Astrocyte (in vitro differentiated cells and primary cell): ENCODE results near the gene PLA2G4F. TPM values are rescaled to one million over a fixed set of nuclear protein-coding genes. Genes with fewer than 3 reads are reported as not detected.

Experiments
- DNase-seq: peaks from one replicate; pipeline ENCODE4 v3.0.0-alpha.2; 2010; ENCODE audit warnings: low read depth
- FAIRE-seq: peaks from 2 replicates; lab custom pipeline; 2011; peaks lifted over from hg19 to GRCh38; lab: Jason Lieb, UNC
- H2AFZ ChIP-seq: 2 replicates; pipeline ENCODE4 v1.6.0; 2012; ENCODE audit warnings: low read depth, low read length, inconsistent platforms
- H3K27ac ChIP-seq: 2 replicates; pipeline ENCODE4 v1.5.1; 2011; ENCODE audit warnings: low read depth, low read length, inconsistent platforms
- H3K27me3 ChIP-seq: 2 replicates; pipeline ENCODE4 v1.6.0; 2011; ENCODE audit warnings: low read length, inconsistent platforms; ENCODE audit not compliant: insufficient read depth
- H3K36me3 ChIP-seq: 2 replicates; pipeline ENCODE4 v1.5.1; 2011; ENCODE audit warnings: low read length, inconsistent platforms; ENCODE audit not compliant: insufficient read depth
- H3K4me1 ChIP-seq: 2 replicates; pipeline ENCODE4 v1.5.1; 2011; ENCODE audit warnings: low read length, inconsistent platforms; ENCODE audit not compliant: insufficient read depth
- H3K4me2 ChIP-seq: 2 replicates; pipeline ENCODE4 v1.6.0; 2012; ENCODE audit warnings: low read length, inconsistent platforms
- H3K4me3 ChIP-seq: 2 replicates; pipeline ENCODE4 v1.5.1; 2011; ENCODE audit warnings: low read depth, mild to moderate bottlenecking, low read length, inconsistent platforms; ENCODE audit not compliant: insufficient read depth
- H3K79me2 ChIP-seq: 2 replicates; pipeline ENCODE4 v1.6.0; 2012; ENCODE audit warnings: mild to moderate bottlenecking, low read length, inconsistent platforms; ENCODE audit not compliant: insufficient read depth
- H3K9ac ChIP-seq: 2 replicates; pipeline ENCODE4 v1.6.0; 2012; ENCODE audit warnings: mild to moderate bottlenecking, low read length, inconsistent platforms
- H3K9me3 ChIP-seq: 2 replicates; pipeline ENCODE4 v1.5.1; 2012; ENCODE audit warnings: low read depth, mild to moderate bottlenecking, low read length, inconsistent platforms; ENCODE audit not compliant: insufficient read depth
- H4K20me1 ChIP-seq: 2 replicates; pipeline ENCODE4 v1.6.0; 2012; ENCODE audit warnings: low read length, inconsistent platforms; ENCODE audit not compliant: insufficient read depth
- H3K27ac Mint-ChIP-seq: one replicate; pipeline ENCODE4 v1.8.0; 2021; ENCODE audit warnings: mild to moderate bottlenecking, mixed read lengths; ENCODE audit not compliant: unreplicated experiment
- H3K27me3 Mint-ChIP-seq: one replicate; pipeline ENCODE4 v1.8.0; 2021; ENCODE audit warnings: low read depth, mixed read lengths; ENCODE audit not compliant: unreplicated experiment
- H3K36me3 Mint-ChIP-seq: one replicate; pipeline ENCODE4 v1.8.0; 2021; ENCODE audit warnings: low read depth, mixed read lengths; ENCODE audit not compliant: unreplicated experiment
- H3K4me1 Mint-ChIP-seq: one replicate; pipeline ENCODE4 v1.8.0; 2021; ENCODE audit warnings: low read depth, mixed read lengths; ENCODE audit not compliant: unreplicated experiment
- H3K4me3 Mint-ChIP-seq: one replicate; pipeline ENCODE4 v1.8.0; 2021; ENCODE audit warnings: mild to moderate bottlenecking, moderate library complexity, mixed read lengths; ENCODE audit not compliant: unreplicated experiment
- H3K9me3 Mint-ChIP-seq: one replicate; pipeline ENCODE4 v1.8.0; 2021; ENCODE audit warnings: mild to moderate bottlenecking, mixed read lengths; ENCODE audit not compliant: unreplicated experiment
- EZH2 ChIP-seq: IDR thresholded peaks from 2 replicates; pipeline ENCODE4 v1.6.1; 2012; ENCODE audit warnings: mild to moderate bottlenecking, low read length, inconsistent platforms; ENCODE audit not compliant: insufficient read depth
- total RNA-seq: library from RNA; stranded (reverse); gene quantifications from 2 replicates; pipeline ENCODE4 v1.2.1, GENCODE V29; 2021
- TF ChIP-seq, protein P1 (sequence below): IDR thresholded peaks from 2 replicates; pipeline ENCODE4 v1.5.1; 2011; ENCODE audit warnings: low read depth, mild to moderate bottlenecking, inconsistent platforms, low read length, moderate library complexity; ENCODE audit not compliant: insufficient read depth

PLA2G4F gene
- total RNA-seq, 1 donor from 2014 or later = 0.30 TPM

GRCh38 chr15:42184296-42184695 lies 27.9 kb upstream of the PLA2G4F start:
- no peaks in the 10 kb centered on the region for H4K20me1 ChIP-seq
- no peak overlapping the region for H3K9ac ChIP-seq
- H3K4me3 Mint-ChIP-seq = no peak overlapping the region
- no peaks in the 10 kb centered on the region for H3K27me3 Mint-ChIP-seq
- H3K27ac Mint-ChIP-seq = no peak overlapping the region
- no peaks in the 10 kb centered on the region for H3K27me3 ChIP-seq
- no peak overlapping the region for H3K4me3 ChIP-seq
- H3K9me3 Mint-ChIP-seq = no peaks in the 10 kb centered on the region
- no peak overlapping the region for H2AFZ ChIP-seq
- peaks cover 27% of the 10 kb centered on the region for H3K36me3 Mint-ChIP-seq
- no peaks in the 10 kb centered on the region for H3K4me1 ChIP-seq
- H3K4me1 Mint-ChIP-seq = no peaks in the 10 kb centered on the region
- H3K4me2 ChIP-seq = no peak overlapping the region
- H3K27ac ChIP-seq = no peak overlapping the region
- H3K79me2 ChIP-seq = no peaks in the 10 kb centered on the region
- FAIRE-seq = no peak
- H3K9me3 ChIP-seq = no peaks in the 10 kb centered on the region
- no peak for DNase-seq
- peaks cover 52% of the 10 kb centered on the region for H3K36me3 ChIP-seq
- TF ChIP-seq, protein P1, sequence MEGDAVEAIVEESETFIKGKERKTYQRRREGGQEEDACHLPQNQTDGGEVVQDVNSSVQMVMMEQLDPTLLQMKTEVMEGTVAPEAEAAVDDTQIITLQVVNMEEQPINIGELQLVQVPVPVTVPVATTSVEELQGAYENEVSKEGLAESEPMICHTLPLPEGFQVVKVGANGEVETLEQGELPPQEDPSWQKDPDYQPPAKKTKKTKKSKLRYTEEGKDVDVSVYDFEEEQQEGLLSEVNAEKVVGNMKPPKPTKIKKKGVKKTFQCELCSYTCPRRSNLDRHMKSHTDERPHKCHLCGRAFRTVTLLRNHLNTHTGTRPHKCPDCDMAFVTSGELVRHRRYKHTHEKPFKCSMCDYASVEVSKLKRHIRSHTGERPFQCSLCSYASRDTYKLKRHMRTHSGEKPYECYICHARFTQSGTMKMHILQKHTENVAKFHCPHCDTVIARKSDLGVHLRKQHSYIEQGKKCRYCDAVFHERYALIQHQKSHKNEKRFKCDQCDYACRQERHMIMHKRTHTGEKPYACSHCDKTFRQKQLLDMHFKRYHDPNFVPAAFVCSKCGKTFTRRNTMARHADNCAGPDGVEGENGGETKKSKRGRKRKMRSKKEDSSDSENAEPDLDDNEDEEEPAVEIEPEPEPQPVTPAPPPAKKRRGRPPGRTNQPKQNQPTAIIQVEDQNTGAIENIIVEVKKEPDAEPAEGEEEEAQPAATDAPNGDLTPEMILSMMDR = no peak
- no peak for TF ChIP-seq EZH2

DNA sequence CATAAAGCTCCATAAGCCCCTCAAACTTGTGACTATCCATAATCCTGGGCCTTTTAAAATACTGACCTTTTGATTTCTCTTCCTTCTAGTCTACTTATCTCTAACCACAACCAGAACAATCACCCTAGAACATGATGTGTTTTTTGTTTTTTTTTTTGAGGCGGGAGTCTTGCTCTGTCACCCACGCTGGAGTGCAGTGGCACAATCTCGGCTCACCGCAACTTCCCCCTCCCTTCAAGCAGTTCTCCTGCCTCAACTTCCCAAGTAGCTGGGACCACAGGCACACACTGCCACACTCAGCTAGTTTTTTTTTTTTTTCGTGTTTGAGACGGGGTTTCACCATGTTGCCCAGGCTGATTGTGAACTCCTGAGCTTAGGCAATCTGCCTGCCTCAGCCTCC lies 26.5 kb upstream of the PLA2G4F start:
- Mint-ChIP-seq H3K27me3 (no peaks in the 10 kb centered on the region), H3K4me3 (no peak overlapping the region), H3K27ac (no peak overlapping the region), H3K9me3 (no peaks in the 10 kb centered on the region), H3K36me3 (peaks cover 20% of the 10 kb centered on the region), H3K4me1 (no peaks in the 10 kb centered on the region)
- Histone ChIP-seq H3K27ac (no peak overlapping the region), H3K9me3 (no peaks in the 10 kb centered on the region), H3K4me3 (no peak overlapping the region), H3K9ac (no peak overlapping the region), H3K4me2 (no peak overlapping the region), H3K27me3 (no peaks in the 10 kb centered on the region), H3K79me2 (no peaks in the 10 kb centered on the region), H4K20me1 (no peaks in the 10 kb centered on the region), H3K4me1 (no peaks in the 10 kb centered on the region), H3K36me3 (peaks cover 51% of the 10 kb centered on the region), H2AFZ (no peak overlapping the region)
- no peak for DNase-seq
- no peak for FAIRE-seq
- TF ChIP-seq, protein P1 = no peak
- TF ChIP-seq EZH2 = no peak

GRCh38 chr15:42182328-42182886 lies 26.0 kb upstream of the PLA2G4F start:
- H3K36me3 Mint-ChIP-seq = peaks cover 19% of the 10 kb centered on the region
- no peak overlapping the region for H3K4me3 Mint-ChIP-seq
- H3K27ac ChIP-seq = no peak overlapping the region
- DNase-seq (no peak), FAIRE-seq (no peak)
- H3K27me3 ChIP-seq = no peaks in the 10 kb centered on the region
- H3K36me3 ChIP-seq = peaks cover 48% of the 10 kb centered on the region
- no peak for TF ChIP-seq EZH2
- TF ChIP-seq, protein P1 = no peak
- no peaks in the 10 kb centered on the region for H3K9me3 Mint-ChIP-seq
- H3K4me2 ChIP-seq = no peak overlapping the region
- H3K9ac ChIP-seq = no peak overlapping the region
- no peaks in the 10 kb centered on the region for H3K79me2 ChIP-seq
- H4K20me1 ChIP-seq = no peaks in the 10 kb centered on the region
- H3K27me3 Mint-ChIP-seq = no peaks in the 10 kb centered on the region
- no peaks in the 10 kb centered on the region for H3K4me1 Mint-ChIP-seq
- no peaks in the 10 kb centered on the region for H3K4me1 ChIP-seq
- H2AFZ ChIP-seq = no peak overlapping the region
- no peak overlapping the region for H3K27ac Mint-ChIP-seq
- H3K4me3 ChIP-seq = no peak overlapping the region
- no peaks in the 10 kb centered on the region for H3K9me3 ChIP-seq
